HG03520 (cell line): ENCODE data around the gene GBP7.
"Not testable (repeated sequence)": the region's sequence is repeated elsewhere in the genome, so short reads cannot be mapped to it uniquely, and the experiment has no call there.

Experiments used
- ATAC-seq: cut with Tn5 transposase; IDR thresholded peaks from one replicate; pipeline ENCODE4 v1.9.1; 2021; ENCODE audit warnings: mild to moderate bottlenecking, moderate library complexity; ENCODE audit not compliant: unreplicated experiment

Gene GBP7

GRCh38 chr1:89170170-89171066, 5.4 kb downstream of the GBP7 start:
- ATAC-seq: no peak

GRCh38 chr1:89169166-89169565, 6.6 kb downstream of the GBP7 start:
- no peak for ATAC-seq

- no peak for ATAC-seq
Measured at GRCh38 chr1:89167590-89168230, 8.1 kb downstream of the GBP7 start.

- ATAC-seq: no peak
Measured at GRCh38 chr1:89166705-89167104, 9.1 kb downstream of the GBP7 start.

- no peak for ATAC-seq
Measured at GRCh38 chr1:89165811-89166210, 10.0 kb downstream of the GBP7 start.

- no peak for ATAC-seq
Measured at GRCh38 chr1:89151047-89151446, 24.8 kb downstream of the GBP7 start.

GRCh38 chr1:89149976-89150375, 25.8 kb downstream of the GBP7 start:
- no peak for ATAC-seq

- no peak for ATAC-seq
Measured at GRCh38 chr1:89149229-89149628, 26.6 kb downstream of the GBP7 start.

GRCh38 chr1:89147678-89148658, 27.8 kb downstream of the GBP7 start:
- ATAC-seq: no peak

- no peak for ATAC-seq
Measured at GRCh38 chr1:89146721-89147120, 29.1 kb downstream of the GBP7 start.

- no peak for ATAC-seq
Measured at GRCh38 chr1:89143484-89143883, 32.3 kb downstream of the GBP7 start.

GRCh38 chr1:89142160-89142559, 33.6 kb downstream of the GBP7 start:
- ATAC-seq: no peak

- no peak for ATAC-seq
Measured at GRCh38 chr1:89133747-89134146, 42.1 kb downstream of the GBP7 start.

- ATAC-seq: no peak
Measured at GRCh38 chr1:89130716-89131115, 45.1 kb downstream of the GBP7 start.

GRCh38 chr1:89129911-89130310, 45.9 kb downstream of the GBP7 start:
- no peak for ATAC-seq

- not testable (repeated sequence) for ATAC-seq
Measured at GRCh38 chr1:89128003-89128458, 47.8 kb downstream of the GBP7 start.

- not testable (repeated sequence) for ATAC-seq
Measured at GRCh38 chr1:89126602-89127565, 48.9 kb downstream of the GBP7 start.

- ATAC-seq: peak; percentile 58
Measured at GRCh38 chr1:89125913-89126580, 49.8 kb downstream of the GBP7 start, which contains the start of gene GBP2. GBP2 (minus strand) TSS chr1:89126114; CDS start chr1:89121966, 4,148 bp downstream.

GRCh38 chr1:89125240-89125912, 50.4 kb downstream of the GBP7 start:
- ATAC-seq: peak; percentile 28
